Measurements from ENCODE around the gene CNTF. TPM values are rescaled to one million over a fixed set of nuclear protein-coding genes. Genes with fewer than 3 reads are reported as not detected.
"Not testable (repeated sequence)": the region's sequence is repeated elsewhere in the genome, so short reads cannot be mapped to it uniquely, and the experiment has no call there.

Gene CNTF
- total RNA-seq, result 1.2 and 1.3 TPM in 2 replicates

- no peak for DNase-seq (ENCODE audit: low read depth in 2 of 2)
Observed at GRCh38 chr11:58622344-58622743, at the start of gene CNTF. Gene CNTF, plus strand, starts transcription at chr11:58622665. Its CDS starts 88 bp downstream, at chr11:58622753.

GRCh38 chr11:58572906-58573305, 49.6 kb upstream of the CNTF start:
- not testable (repeated sequence) for DNase-seq (ENCODE audit: low read depth in 2 of 2)

GRCh38 chr11:58573451-58574104, 48.9 kb upstream of the CNTF start:
- DNase-seq (ENCODE audit: low read depth in 2 of 2), result peak; percentile 33 to 76

GRCh38 chr11:58574881-58575280, 47.6 kb upstream of the CNTF start:
- DNase-seq (ENCODE audit: low read depth in 2 of 2), result no peak

- peak in 1 of 2 donors; percentile 18 for DNase-seq (ENCODE audit: low read depth in 2 of 2)
Observed at GRCh38 chr11:58575377-58576020, 47.0 kb upstream of the CNTF start, which contains the start of gene LPXN. Gene LPXN, minus strand, starts transcription at chr11:58575856. Its CDS starts 84 bp downstream, at chr11:58575772.

- peak; percentile 14 to 47 for DNase-seq (ENCODE audit: low read depth in 2 of 2)
Observed at GRCh38 chr11:58576887-58577471, 45.5 kb upstream of the CNTF start.

- peak; percentile 45 to 88 for DNase-seq (ENCODE audit: low read depth in 2 of 2)
Observed at GRCh38 chr11:58577555-58578135, 44.8 kb upstream of the CNTF start.

GRCh38 chr11:58578136-58578634, 44.3 kb upstream of the CNTF start:
- DNase-seq (ENCODE audit: low read depth in 2 of 2), result peak; percentile 98 to 99

- peak; percentile 93 to 99 for DNase-seq (ENCODE audit: low read depth in 2 of 2)
Observed at GRCh38 chr11:58578635-58579191, 43.8 kb upstream of the CNTF start, which contains the start of gene ZFP91. Gene ZFP91, plus strand, starts transcription at chr11:58579063. Its CDS starts 219 bp downstream, at chr11:58579282.

GRCh38 chr11:58579192-58580129, 43.0 kb upstream of the CNTF start:
- DNase-seq (ENCODE audit: low read depth in 2 of 2), result peak; percentile 87 to 93

GRCh38 chr11:58580311-58580710, 42.2 kb upstream of the CNTF start:
- no peak for DNase-seq (ENCODE audit: low read depth in 2 of 2)

- no peak for DNase-seq (ENCODE audit: low read depth in 2 of 2)
Observed at GRCh38 chr11:58582437-58582836, 40.0 kb upstream of the CNTF start.

GRCh38 chr11:58586998-58587397, 35.5 kb upstream of the CNTF start:
- DNase-seq (ENCODE audit: low read depth in 2 of 2), result no peak

- no peak for DNase-seq (ENCODE audit: low read depth in 2 of 2)
Observed at GRCh38 chr11:58591659-58592058, 30.8 kb upstream of the CNTF start.

- no peak for DNase-seq (ENCODE audit: low read depth in 2 of 2)
Observed at GRCh38 chr11:58592760-58593472, 29.5 kb upstream of the CNTF start.

- no peak for DNase-seq (ENCODE audit: low read depth in 2 of 2)
Observed at GRCh38 chr11:58594826-58595225, 27.6 kb upstream of the CNTF start.

GRCh38 chr11:58596621-58597020, 25.8 kb upstream of the CNTF start:
- DNase-seq (ENCODE audit: low read depth in 2 of 2), result no peak

GRCh38 chr11:58597486-58598144, 24.9 kb upstream of the CNTF start:
- no peak for DNase-seq (ENCODE audit: low read depth in 2 of 2)

- DNase-seq (ENCODE audit: low read depth in 2 of 2), result no peak
Observed at GRCh38 chr11:58600510-58600909, 22.0 kb upstream of the CNTF start.
